Omental fat pad (tissue), 4 donors: ENCODE data around the gene COL23A1. TPM values are rescaled to one million over a fixed set of nuclear protein-coding genes. Genes with fewer than 3 reads are reported as not detected.
"Not testable (repeated sequence)": the region's sequence is repeated elsewhere in the genome, so short reads cannot be mapped to it uniquely, and the experiment has no call there.

Experiments
- ATAC-seq: fragments of 150-250 bp; one replicate; pipeline ENCODE4 v1.9.1; 2016; ENCODE audit warnings: mild to moderate bottlenecking, moderate library complexity; ENCODE audit not compliant: low FRiP score
- DNase-seq: peaks from one replicate; pipeline ENCODE4 v3.0.0-alpha.2; 2019; ENCODE audit warnings: low spot score
- total RNA-seq, 4 donors: library from RNA; depleted of rRNA; stranded (reverse); fragments of >200 nt; gene quantifications; one replicate each; pipeline ENCODE4 v1.1.0, GENCODE V29; 2016
- TF ChIP-seq, protein P1 (sequence below), 3 donors: fragments of 450-650 bp; IDR thresholded peaks; one replicate each; pipeline ENCODE4 v1.5.1; 2016 to 2017; ENCODE audit warnings: antibody characterized with exemption in 3 of 3, mild to moderate bottlenecking in 3 of 3, moderate library complexity in 2 of 3

COL23A1 gene
- total RNA-seq, 4 donors from 2014 or later: 0.12 to 1.0 (median 0.49) TPM

DNA sequence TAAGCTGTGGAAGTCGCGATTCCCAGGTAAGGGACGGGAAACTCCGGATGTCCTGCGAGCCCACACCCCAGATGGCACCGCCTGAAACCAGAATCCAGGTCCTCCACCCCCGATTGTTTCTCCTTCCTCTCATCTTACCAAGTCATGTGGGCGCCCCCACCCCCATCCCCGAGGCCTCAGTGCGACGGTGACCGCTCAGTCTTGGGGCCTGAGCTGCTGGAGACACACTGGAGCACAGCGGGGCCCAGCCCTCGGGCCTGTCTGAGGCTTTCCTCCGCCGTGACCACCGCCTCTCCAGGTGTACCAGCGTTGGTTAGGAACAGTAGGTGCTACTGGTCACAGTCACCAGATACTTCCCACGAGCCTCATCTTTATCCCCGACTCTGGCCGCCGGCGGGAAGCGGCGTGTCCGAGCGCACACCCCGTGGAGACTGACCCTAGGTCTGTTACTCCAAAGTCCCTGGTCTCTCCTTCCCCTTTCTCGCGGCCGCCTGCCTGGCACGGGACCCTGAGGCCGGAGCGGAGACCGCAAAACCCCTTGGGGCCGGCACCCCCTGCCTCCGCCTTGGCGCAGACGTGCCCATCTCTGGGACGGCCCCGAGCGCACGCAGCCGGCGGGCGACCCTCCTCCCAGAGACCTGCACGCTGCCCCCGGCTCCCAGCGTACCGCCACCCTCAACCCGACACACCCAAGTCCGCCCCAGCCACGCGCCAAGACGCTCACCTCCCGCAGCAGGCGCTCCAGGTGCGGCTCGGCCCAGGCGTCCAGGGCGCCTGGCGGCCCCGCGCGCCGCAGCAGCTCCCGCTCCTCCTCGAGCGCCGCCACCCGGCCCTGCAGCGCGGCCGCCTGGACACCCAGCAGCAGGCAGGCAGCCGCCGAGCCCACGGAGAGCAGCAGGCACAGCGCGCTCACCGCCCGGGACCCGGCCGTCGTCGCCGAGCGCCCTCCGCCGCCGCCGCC is 733 bp downstream of the COL23A1 start:
- no peak for DNase-seq
- TF ChIP-seq, protein P1, sequence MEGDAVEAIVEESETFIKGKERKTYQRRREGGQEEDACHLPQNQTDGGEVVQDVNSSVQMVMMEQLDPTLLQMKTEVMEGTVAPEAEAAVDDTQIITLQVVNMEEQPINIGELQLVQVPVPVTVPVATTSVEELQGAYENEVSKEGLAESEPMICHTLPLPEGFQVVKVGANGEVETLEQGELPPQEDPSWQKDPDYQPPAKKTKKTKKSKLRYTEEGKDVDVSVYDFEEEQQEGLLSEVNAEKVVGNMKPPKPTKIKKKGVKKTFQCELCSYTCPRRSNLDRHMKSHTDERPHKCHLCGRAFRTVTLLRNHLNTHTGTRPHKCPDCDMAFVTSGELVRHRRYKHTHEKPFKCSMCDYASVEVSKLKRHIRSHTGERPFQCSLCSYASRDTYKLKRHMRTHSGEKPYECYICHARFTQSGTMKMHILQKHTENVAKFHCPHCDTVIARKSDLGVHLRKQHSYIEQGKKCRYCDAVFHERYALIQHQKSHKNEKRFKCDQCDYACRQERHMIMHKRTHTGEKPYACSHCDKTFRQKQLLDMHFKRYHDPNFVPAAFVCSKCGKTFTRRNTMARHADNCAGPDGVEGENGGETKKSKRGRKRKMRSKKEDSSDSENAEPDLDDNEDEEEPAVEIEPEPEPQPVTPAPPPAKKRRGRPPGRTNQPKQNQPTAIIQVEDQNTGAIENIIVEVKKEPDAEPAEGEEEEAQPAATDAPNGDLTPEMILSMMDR (IDR thresholded peaks at IDR 0.05): no peak
- no peak for ATAC-seq

DNA sequence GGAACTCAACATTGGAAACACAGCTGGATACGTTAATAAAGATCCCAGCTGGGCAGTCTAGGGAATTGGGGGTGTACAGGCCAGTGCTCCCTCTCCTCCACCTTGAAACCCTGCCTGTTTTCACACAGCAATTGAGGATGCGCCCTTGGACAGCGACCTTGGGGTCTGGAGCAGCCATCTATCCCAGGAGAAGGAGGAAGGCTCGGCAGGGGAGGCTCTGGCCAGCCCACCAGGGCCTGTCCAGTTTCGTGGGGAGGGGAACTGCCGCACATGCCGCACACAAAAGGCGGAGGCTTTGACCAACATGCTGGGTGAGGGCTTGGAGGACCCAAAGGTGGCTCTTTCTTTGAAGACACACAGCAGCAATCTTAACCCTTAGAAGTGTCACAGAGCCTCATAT is 1.4 kb downstream of the COL23A1 start:
- ATAC-seq (no peak), DNase-seq (no peak)
- TF ChIP-seq, protein P1 (IDR thresholded peaks at IDR 0.05): no peak

DNA sequence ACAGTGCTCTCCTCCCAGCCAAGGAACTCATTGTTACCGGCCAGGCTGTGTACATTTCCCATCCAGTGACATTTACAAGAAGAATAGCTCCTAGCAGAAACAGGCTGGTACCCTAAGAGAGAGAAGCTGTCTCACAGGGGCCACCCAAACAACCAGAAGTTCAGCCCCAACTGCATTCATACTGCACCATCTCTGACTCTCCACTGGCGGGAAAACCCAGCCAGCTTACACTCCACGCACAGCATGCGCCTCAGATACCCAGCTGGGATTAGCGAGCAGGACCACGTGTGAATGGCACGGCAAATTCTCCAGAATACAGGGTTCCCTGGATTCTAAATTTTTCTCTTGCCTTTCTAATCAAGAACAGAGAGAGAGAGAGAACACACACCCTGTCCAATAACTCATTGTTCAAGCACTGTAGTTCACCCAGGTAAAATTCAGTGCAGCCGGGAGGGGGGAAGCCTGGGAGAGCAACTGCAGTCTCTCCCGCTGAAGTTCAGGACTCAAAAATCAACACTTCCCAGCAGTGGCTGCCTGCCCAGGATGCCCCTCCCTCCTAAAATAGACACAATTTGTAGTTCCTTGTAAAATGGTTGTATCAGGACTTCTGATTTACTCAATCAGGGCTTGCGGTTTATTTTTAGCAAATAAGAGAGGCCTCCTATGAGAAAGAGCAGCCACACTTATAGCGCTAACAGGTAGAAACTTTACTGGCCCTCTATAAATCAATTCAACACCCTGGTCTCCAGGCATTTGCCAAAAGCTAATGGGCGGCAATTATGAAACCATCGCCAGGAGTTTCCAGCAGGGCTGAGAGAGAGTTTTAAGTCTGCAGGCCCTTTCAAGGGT is 2.2 kb downstream of the COL23A1 start:
- DNase-seq (no peak), ATAC-seq (no peak)
- TF ChIP-seq, protein P1 (IDR thresholded peaks at IDR 0.05): no peak

DNA sequence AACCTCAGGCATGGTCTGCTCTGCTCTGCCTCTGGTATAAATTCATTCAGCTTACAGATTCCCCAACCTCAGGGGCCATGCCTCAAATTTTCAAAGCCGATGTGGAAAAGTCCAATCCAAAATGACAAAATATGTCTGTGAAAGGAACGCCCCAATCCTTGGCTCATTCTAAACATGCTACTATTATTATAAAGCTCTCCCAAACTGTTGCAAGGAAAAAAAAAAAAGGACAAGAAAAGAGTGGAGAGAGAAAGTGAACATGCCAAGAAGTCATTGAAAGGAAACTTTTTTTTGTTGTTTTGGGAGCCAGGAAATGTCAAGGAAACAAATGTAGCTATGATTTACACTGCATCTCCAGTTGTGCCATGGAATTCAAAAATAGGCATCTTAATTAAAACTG is 3.8 kb downstream of the COL23A1 start:
- TF ChIP-seq, protein P1 (IDR thresholded peaks at IDR 0.05): no peak
- no peak for ATAC-seq
- no peak for DNase-seq

DNA sequence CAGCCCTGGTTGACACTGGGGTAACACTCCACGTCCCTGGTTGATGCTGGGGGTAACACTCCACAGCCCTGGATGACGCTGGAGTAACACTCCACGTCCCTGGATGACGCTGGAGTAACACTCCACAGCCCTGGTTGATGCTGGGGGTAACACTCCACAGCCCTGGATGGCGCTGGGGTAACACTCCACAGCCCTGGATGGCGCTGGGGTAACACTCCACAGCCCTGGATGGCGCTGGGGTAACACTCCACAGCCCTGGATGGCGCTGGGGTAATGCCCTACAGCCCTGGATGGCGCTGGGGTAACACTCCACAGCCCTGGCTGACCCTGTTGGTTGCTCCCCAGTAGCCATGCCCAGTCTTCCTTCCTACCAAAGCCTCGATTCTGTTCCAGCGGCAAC is 4.8 kb downstream of the COL23A1 start:
- not testable (repeated sequence) for DNase-seq

DNA sequence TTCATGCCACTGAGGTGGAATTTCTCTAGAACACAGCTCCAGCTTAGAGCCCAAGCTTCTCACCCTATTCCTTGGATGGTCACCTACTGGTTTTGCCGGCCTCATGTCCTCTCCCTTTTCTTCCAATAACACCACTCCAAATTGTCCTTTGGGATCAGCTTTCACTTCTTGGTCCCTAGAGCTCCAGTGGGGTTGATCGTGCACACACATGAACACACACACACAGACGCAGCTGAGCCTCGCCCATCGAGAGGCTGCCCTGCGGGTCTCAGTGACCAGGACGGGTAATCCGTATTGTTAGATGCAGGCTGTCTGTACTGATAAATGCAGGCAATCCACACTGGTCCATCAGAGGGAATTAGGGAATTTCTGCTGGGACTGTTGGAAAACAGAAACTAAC is 6.9 kb downstream of the COL23A1 start:
- ATAC-seq: no peak
- DNase-seq: no peak
- TF ChIP-seq, protein P1 (IDR thresholded peaks at IDR 0.05): no peak

More for the DNA sequence above, 4.8 kb downstream of the COL23A1 start:
- peak; percentile 80 for ATAC-seq

DNA sequence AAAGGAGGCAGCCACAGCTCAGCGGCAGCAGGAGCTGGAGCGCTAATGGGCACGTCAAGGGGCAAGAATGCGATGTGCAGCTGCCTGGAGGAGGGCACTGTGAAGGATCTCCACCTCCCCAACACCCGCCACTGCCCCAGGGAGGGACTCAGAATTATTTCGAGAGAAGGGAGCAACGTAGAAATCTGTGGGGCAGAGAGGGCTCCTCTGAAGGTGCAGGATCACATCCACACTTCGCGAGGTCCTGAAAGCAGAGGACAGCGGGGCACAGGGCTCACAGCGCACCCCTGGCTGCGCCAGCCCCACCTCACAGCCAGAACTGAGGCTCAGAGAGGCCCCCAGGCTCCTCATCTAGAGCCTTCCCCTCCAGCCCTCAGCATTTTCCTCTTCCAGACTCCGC is 7.9 kb downstream of the COL23A1 start:
- no peak for ATAC-seq
- no peak for DNase-seq
- TF ChIP-seq, protein P1 (IDR thresholded peaks at IDR 0.05): no peak
